ENCODE results near the gene OR10G8.
A peak's percentile ranks its signal among the peaks of the same experiment; 100 is the strongest.
"Not testable (repeated sequence)": the region's sequence is repeated elsewhere in the genome, so short reads cannot be mapped to it uniquely, and the experiment has no call there.

Gene OR10G8

GRCh38 chr11:124026498-124026897, at the start of gene OR10G8:
OR10G8 (plus strand) TSS chr11:124026798; CDS start chr11:124029623, 2,825 bp downstream.
- DNase-seq (ENCODE audit: low read depth): no peak

- DNase-seq (ENCODE audit: low read depth): no peak
Measured at GRCh38 chr11:123977731-123978347, 48.8 kb upstream of the OR10G8 start, which contains the start of gene OR10S1. OR10S1 (minus strand) TSS chr11:123977781; CDS start chr11:123977664, 117 bp downstream.

GRCh38 chr11:123979311-123979710, 47.3 kb upstream of the OR10G8 start:
- DNase-seq (ENCODE audit: low read depth): no peak

- DNase-seq (ENCODE audit: low read depth): no peak
Measured at GRCh38 chr11:123995119-123995518, 31.5 kb upstream of the OR10G8 start, which contains the start of gene OR10G6. OR10G6 (minus strand) TSS chr11:123995161; CDS start chr11:123995161, 0 bp downstream.

- DNase-seq (ENCODE audit: low read depth): no peak
Measured at GRCh38 chr11:124012697-124013096, 13.9 kb upstream of the OR10G8 start, which contains the start of gene OR10G4. OR10G4 (plus strand) TSS chr11:124012997; CDS start chr11:124015575, 2,578 bp downstream.

GRCh38 chr11:124015837-124016236, 10.8 kb upstream of the OR10G8 start:
- not testable (repeated sequence) for DNase-seq (ENCODE audit: low read depth)

GRCh38 chr11:124036666-124037065, 10.1 kb downstream of the OR10G8 start:
- DNase-seq (ENCODE audit: low read depth): no peak

- DNase-seq (ENCODE audit: low read depth): no peak
Measured at GRCh38 chr11:124039557-124039956, 13.0 kb downstream of the OR10G8 start.

- DNase-seq (ENCODE audit: low read depth): no peak
Measured at GRCh38 chr11:124041254-124041653, 14.7 kb downstream of the OR10G8 start, which contains the start of gene OR10G7. OR10G7 (minus strand) TSS chr11:124041325; CDS start chr11:124039001, 2,324 bp downstream.

- no peak for DNase-seq (ENCODE audit: low read depth)
Measured at GRCh38 chr11:124043420-124043819, 16.8 kb downstream of the OR10G8 start.

GRCh38 chr11:124050748-124051147, 24.1 kb downstream of the OR10G8 start:
- DNase-seq (ENCODE audit: low read depth): no peak

GRCh38 chr11:124052966-124053365, 26.4 kb downstream of the OR10G8 start:
- DNase-seq (ENCODE audit: low read depth): no peak

GRCh38 chr11:124068601-124069110, 42.1 kb downstream of the OR10G8 start:
- DNase-seq (ENCODE audit: low read depth): no peak

GRCh38 chr11:124069429-124070401, 43.1 kb downstream of the OR10G8 start:
- no peak for DNase-seq (ENCODE audit: low read depth)

- DNase-seq (ENCODE audit: low read depth): peak; percentile 55
Measured at GRCh38 chr11:124070915-124071622, 44.5 kb downstream of the OR10G8 start.

GRCh38 chr11:124071623-124071948, 45.0 kb downstream of the OR10G8 start:
- no peak for DNase-seq (ENCODE audit: low read depth)

- no peak for DNase-seq (ENCODE audit: low read depth)
Measured at GRCh38 chr11:124072147-124072546, 45.5 kb downstream of the OR10G8 start.

GRCh38 chr11:124074554-124074953, 48.0 kb downstream of the OR10G8 start:
- no peak for DNase-seq (ENCODE audit: low read depth)

GRCh38 chr11:124075492-124075840, 48.9 kb downstream of the OR10G8 start:
- no peak for DNase-seq (ENCODE audit: low read depth)

- DNase-seq (ENCODE audit: low read depth): no peak
Measured at GRCh38 chr11:124075841-124076651, 49.4 kb downstream of the OR10G8 start.

GRCh38 chr11:124077266-124077665, 50.7 kb downstream of the OR10G8 start:
- DNase-seq (ENCODE audit: low read depth): no peak
